HCT116 (cell line): Measurements from ENCODE around the gene CRISPLD2. TPM values are rescaled to one million over a fixed set of nuclear protein-coding genes. Genes with fewer than 3 reads are reported as not detected.

Experiments used
- ATAC-seq: fragments of 200-7000 bp; cut with Tn5 transposase; 2 replicates; pipeline ENCODE4 v1.9.1; 2020; ENCODE audit warnings: mild to moderate bottlenecking, moderate library complexity
- BruUV-seq: library from RNA; stranded (reverse); fragments of 400-500 nt; replicated peaks from 2 replicates; lab custom pipeline; 2021; lab: Mats Ljungman, UMichigan
- CTCF ChIA-PET: fragments of 300-600 bp; sonication (Branson Sonifier 250); formaldehyde crosslinking; loops from one replicate; lab custom pipeline; 2021; ENCODE audit warnings: antibody characterized with exemption; lab: Charles Lee
- POLR2A ChIA-PET: fragments of 300-600, 350-600 bp; sonication (Branson Sonifier 250); formaldehyde crosslinking; loops from one replicate; lab custom pipeline; 2021; ENCODE audit warnings: antibody characterized with exemption; lab: Charles Lee
- RAD21 ChIA-PET, 2 experiments: fragments of 300-600 bp; sonication (Branson Sonifier 250); formaldehyde crosslinking; loops; one replicate each; lab custom pipeline; 2023; ENCODE audit warnings: low total read pairs in 2 of 2; ENCODE audit not compliant: uncharacterized antibody in 2 of 2, unreplicated experiment in 2 of 2, low non-redundant PET in 1 of 2; lab: Charles Lee
- DNase-seq: peaks from one replicate; pipeline ENCODE4 v3.0.0-alpha.2; 2010; ENCODE audit warnings: low read depth, low spot score
- H2AFZ ChIP-seq: fragments of 200-600 bp; shearing (Covaris generic), sonication (generic); 2 replicates; pipeline ENCODE4 v1.6.1; 2017; ENCODE audit warnings: low read depth, mixed run types, mixed read lengths, antibody characterized with exemption, low read length; ENCODE audit not compliant: poor library complexity, severe bottlenecking
- H3K27ac ChIP-seq: 2 replicates; pipeline ENCODE4 v1.5.1; 2012; ENCODE audit warnings: low read depth, low read length
- H3K27me3 ChIP-seq: fragments of 200-600 bp; sonication (generic); 2 replicates; pipeline ENCODE4 v1.6.1; 2016; ENCODE audit warnings: mixed run types, low read length, mixed read lengths; ENCODE audit not compliant: insufficient read depth
- H3K36me3 ChIP-seq, 2 experiments: fragments of 200-500 bp in 1 of 2; fragments of 200-600 bp in 1 of 2; sonication (Bioruptor generic) in 1 of 2; sonication (generic) in 1 of 2; 2 replicates each; pipeline versions ENCODE4 v1.5.1 to v1.6.1; 2014 to 2016; ENCODE audit warnings: low read length in 2 of 2, inconsistent platforms in 1 of 2, mixed read lengths in 1 of 2, mixed run types in 1 of 2; ENCODE audit not compliant: insufficient read depth in 2 of 2, control insufficient read depth in 1 of 2
- H3K4me1 ChIP-seq, 2 experiments: fragments of 200-600 bp in 1 of 2; sonication (generic) in 1 of 2; 2 replicates each; pipeline versions ENCODE4 v1.5.1 to v1.6.1; 2012 to 2017; ENCODE audit warnings: low read length in 2 of 2, inconsistent platforms in 1 of 2, mild to moderate bottlenecking in 1 of 2, mixed read lengths in 1 of 2, mixed run types in 1 of 2, moderate library complexity in 1 of 2; ENCODE audit not compliant: insufficient read depth in 2 of 2, control insufficient read depth in 1 of 2
- H3K4me2 ChIP-seq: fragments of 200-600 bp; sonication (generic); 2 replicates; pipeline ENCODE4 v1.6.1; 2017; ENCODE audit warnings: mixed run types, low read length, mixed read lengths
- H3K4me3 ChIP-seq, 2 experiments: fragments of 200-600 bp in 1 of 2; sonication (generic) in 1 of 2; replicated peaks in 1 of 2; 2 replicates each; pipeline ENCODE4 v1.5.1; 2011 to 2016; ENCODE audit warnings: low read length in 2 of 2, control low read depth in 1 of 2, low read depth in 1 of 2, mild to moderate bottlenecking in 1 of 2, mixed read lengths in 1 of 2, mixed run types in 1 of 2
- H3K79me2 ChIP-seq: fragments of 200-600 bp; sonication (generic); 2 replicates; pipeline ENCODE4 v1.6.1; 2017; ENCODE audit warnings: mild to moderate bottlenecking, mixed run types, low read length, moderate library complexity, mixed read lengths; ENCODE audit not compliant: insufficient read depth
- H3K9ac ChIP-seq: fragments of 200-600 bp; sonication (generic); 2 replicates; pipeline ENCODE4 v1.6.1; 2016; ENCODE audit warnings: low read length, mixed read lengths
- H3K9me2 ChIP-seq: fragments of 200-600 bp; sonication (generic), shearing (Covaris generic); 2 replicates; pipeline ENCODE4 v1.6.1; 2017; ENCODE audit warnings: mixed run types, mild to moderate bottlenecking, moderate library complexity; ENCODE audit not compliant: insufficient read depth
- H3K9me3 ChIP-seq, 2 experiments: fragments of 200-500 bp in 1 of 2; fragments of 200-600 bp in 1 of 2; sonication (Bioruptor generic) in 1 of 2; sonication (generic) in 1 of 2; 2 replicates each; pipeline ENCODE4 v1.6.1; 2014 to 2017; ENCODE audit warnings: low read length in 2 of 2, mixed read lengths in 2 of 2, inconsistent platforms in 1 of 2, low read depth in 1 of 2, mild to moderate bottlenecking in 1 of 2, mixed run types in 1 of 2, moderate library complexity in 1 of 2; ENCODE audit not compliant: control insufficient read depth in 1 of 2, insufficient read depth in 1 of 2
- H4K20me1 ChIP-seq: fragments of 200-600 bp; sonication (generic), shearing (Covaris generic); 2 replicates; pipeline ENCODE4 v1.6.1; 2017; ENCODE audit warnings: mixed run types, mild to moderate bottlenecking, moderate library complexity; ENCODE audit not compliant: insufficient read depth
- CBX3 ChIP-seq: IDR thresholded peaks from 2 replicates; pipeline ENCODE4 v1.6.1; 2012; ENCODE audit warnings: low read depth
- EGR1 ChIP-seq: IDR thresholded peaks from 2 replicates; pipeline ENCODE4 v1.6.1; 2012; ENCODE audit warnings: low read depth
- EZH2phosphoT487 ChIP-seq: fragments of 200-600 bp; IDR thresholded peaks from 2 replicates; pipeline ENCODE4 v1.6.1; 2018; ENCODE audit warnings: antibody characterized with exemption, borderline replicate concordance
- MAX ChIP-seq: IDR thresholded peaks from 2 replicates; pipeline ENCODE4 v1.6.1; 2012
- SIN3A ChIP-seq: IDR thresholded peaks from 2 replicates; pipeline ENCODE4 v1.6.1; 2012; ENCODE audit warnings: low read depth
- SP1 ChIP-seq: IDR thresholded peaks from 2 replicates; pipeline ENCODE4 v1.6.1; 2012; ENCODE audit warnings: low read depth
- TCF7L2 ChIP-seq: IDR thresholded peaks from 2 replicates; pipeline ENCODE4 v1.7.0; 2011; ENCODE audit warnings: borderline replicate concordance, inconsistent platforms; ENCODE audit not compliant: insufficient read depth, insufficient read length; ENCODE audit errors: extremely low read depth
- YY1 ChIP-seq: IDR thresholded peaks from 2 replicates; pipeline ENCODE4 v1.6.1; 2011; ENCODE audit warnings: low read length, low read depth, moderate library complexity, mild to moderate bottlenecking; ENCODE audit not compliant: insufficient replicate concordance; ENCODE audit errors: extremely low read depth
- intact Hi-C: fragments of 100-400 bp; cut with micrococcal nuclease; formaldehyde crosslinking; loops from 2 replicates; pipeline ENCODE4 v1.10.0; 2022
- total RNA-seq: library from RNA; stranded (reverse); gene quantifications from one replicate; pipeline ENCODE4 v1.2.1, GENCODE V29; 2021; ENCODE audit not compliant: unreplicated experiment
- TF ChIP-seq, protein P1 (sequence below), 3 experiments: fragments of 200-600 bp in 1 of 3; sonication (generic) in 1 of 3; IDR thresholded peaks in 2 of 3; conservative IDR thresholded peaks in 1 of 3; 2 replicates each; pipeline ENCODE4 v1.5.1; 2012 to 2017; ENCODE audit warnings: low read depth in 2 of 3, low read length in 2 of 3, antibody characterized with exemption in 1 of 3, borderline replicate concordance in 1 of 3, control low read depth in 1 of 3, mild to moderate bottlenecking in 1 of 3, mixed read lengths in 1 of 3, mixed run types in 1 of 3, moderate library complexity in 1 of 3; ENCODE audit not compliant: insufficient read depth in 1 of 3

CRISPLD2 gene
- total RNA-seq, 1 experiment from 2014 or later: 4.6 TPM

- ATAC-seq: no peak
- no peak overlapping the region for H3K27ac ChIP-seq
- no peak overlapping the region for H2AFZ ChIP-seq
Measured at GRCh38 chr16:84914273-84914672, 94.5 kb downstream of the CRISPLD2 start.

GRCh38 chr16:84916178-84916577 is 96.4 kb downstream of the CRISPLD2 start:
- Histone ChIP-seq H3K27me3 (peaks cover 63% of the 10 kb centered on the region), H3K9me3 (no peaks in the 10 kb centered on the region), H3K4me1 (no peaks in the 10 kb centered on the region), H4K20me1 (no peaks in the 10 kb centered on the region), H3K27ac (no peak overlapping the region), H3K36me3 (no peaks in the 10 kb centered on the region), H2AFZ (no peak overlapping the region), H3K4me3 (no peak overlapping the region), H3K9me2 (no peaks in the 10 kb centered on the region), H3K9ac (no peak overlapping the region), H3K79me2 (no peaks in the 10 kb centered on the region), H3K4me2 (no peak overlapping the region)
- ChIA-PET POLR2A (no interaction called here), CTCF (no interaction called here), RAD21 (no interaction called here)
- intact Hi-C loops: no loop called here
- TF ChIP-seq EGR1: no peak
- TF ChIP-seq SP1: no peak
- TF ChIP-seq TCF7L2: no peak
- TF ChIP-seq, protein P1, sequence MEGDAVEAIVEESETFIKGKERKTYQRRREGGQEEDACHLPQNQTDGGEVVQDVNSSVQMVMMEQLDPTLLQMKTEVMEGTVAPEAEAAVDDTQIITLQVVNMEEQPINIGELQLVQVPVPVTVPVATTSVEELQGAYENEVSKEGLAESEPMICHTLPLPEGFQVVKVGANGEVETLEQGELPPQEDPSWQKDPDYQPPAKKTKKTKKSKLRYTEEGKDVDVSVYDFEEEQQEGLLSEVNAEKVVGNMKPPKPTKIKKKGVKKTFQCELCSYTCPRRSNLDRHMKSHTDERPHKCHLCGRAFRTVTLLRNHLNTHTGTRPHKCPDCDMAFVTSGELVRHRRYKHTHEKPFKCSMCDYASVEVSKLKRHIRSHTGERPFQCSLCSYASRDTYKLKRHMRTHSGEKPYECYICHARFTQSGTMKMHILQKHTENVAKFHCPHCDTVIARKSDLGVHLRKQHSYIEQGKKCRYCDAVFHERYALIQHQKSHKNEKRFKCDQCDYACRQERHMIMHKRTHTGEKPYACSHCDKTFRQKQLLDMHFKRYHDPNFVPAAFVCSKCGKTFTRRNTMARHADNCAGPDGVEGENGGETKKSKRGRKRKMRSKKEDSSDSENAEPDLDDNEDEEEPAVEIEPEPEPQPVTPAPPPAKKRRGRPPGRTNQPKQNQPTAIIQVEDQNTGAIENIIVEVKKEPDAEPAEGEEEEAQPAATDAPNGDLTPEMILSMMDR (IDR thresholded peaks at IDR 0.05 in 2 of 3, conservative IDR thresholded peaks at IDR 0.05 in 1 of 3; ENCODE audit: borderline replicate concordance in 1 of 3, insufficient read depth in 1 of 3, low read depth in 2 of 3, low read length in 2 of 3): no peak
- TF ChIP-seq MAX: no peak
- no peak for TF ChIP-seq SIN3A
- BruUV-seq: no TSS peak
- no peak for ATAC-seq
- DNase-seq: no peak

More at GRCh38 chr16:84914273-84914672, 94.5 kb downstream of the CRISPLD2 start:
- intact Hi-C loops: no loop called here
- no peaks in the 10 kb centered on the region for H3K79me2 ChIP-seq
- no peak overlapping the region for H3K4me2 ChIP-seq
- no peaks in the 10 kb centered on the region for H3K9me2 ChIP-seq
- no peaks in the 10 kb centered on the region for H4K20me1 ChIP-seq
- H3K9ac ChIP-seq: no peak overlapping the region
- RAD21 ChIA-PET: no interaction called here
- H3K36me3 ChIP-seq: no peaks in the 10 kb centered on the region
- H3K4me1 ChIP-seq: no peaks in the 10 kb centered on the region
- no TSS peak for BruUV-seq
- POLR2A ChIA-PET: no interaction called here
- CTCF ChIA-PET: no interaction called here
- TF ChIP-seq CBX3: no peak
- no peak for TF ChIP-seq YY1
- TF ChIP-seq EZH2phosphoT487: no peak
- no peak for TF ChIP-seq TCF7L2
- TF ChIP-seq, protein P1 (IDR thresholded peaks at IDR 0.05 in 2 of 3, conservative IDR thresholded peaks at IDR 0.05 in 1 of 3; ENCODE audit: borderline replicate concordance in 1 of 3, insufficient read depth in 1 of 3, low read depth in 2 of 3, low read length in 2 of 3): no peak
- no peak overlapping the region for H3K4me3 ChIP-seq
- DNase-seq: no peak
- peaks cover 63% of the 10 kb centered on the region for H3K27me3 ChIP-seq
- H3K9me3 ChIP-seq: no peaks in the 10 kb centered on the region
